Measurements from ENCODE around the gene GNB5.

The GNB5 gene

GRCh38 chr15:52153900-52154895 is 37.0 kb downstream of the GNB5 start:
- ATAC-seq: no peak
- TF ChIP-seq ZNF8 (CRISPR knock-in tag; IDR thresholded peaks at IDR 0.05): no peak
- TF ChIP-seq, protein P1, sequence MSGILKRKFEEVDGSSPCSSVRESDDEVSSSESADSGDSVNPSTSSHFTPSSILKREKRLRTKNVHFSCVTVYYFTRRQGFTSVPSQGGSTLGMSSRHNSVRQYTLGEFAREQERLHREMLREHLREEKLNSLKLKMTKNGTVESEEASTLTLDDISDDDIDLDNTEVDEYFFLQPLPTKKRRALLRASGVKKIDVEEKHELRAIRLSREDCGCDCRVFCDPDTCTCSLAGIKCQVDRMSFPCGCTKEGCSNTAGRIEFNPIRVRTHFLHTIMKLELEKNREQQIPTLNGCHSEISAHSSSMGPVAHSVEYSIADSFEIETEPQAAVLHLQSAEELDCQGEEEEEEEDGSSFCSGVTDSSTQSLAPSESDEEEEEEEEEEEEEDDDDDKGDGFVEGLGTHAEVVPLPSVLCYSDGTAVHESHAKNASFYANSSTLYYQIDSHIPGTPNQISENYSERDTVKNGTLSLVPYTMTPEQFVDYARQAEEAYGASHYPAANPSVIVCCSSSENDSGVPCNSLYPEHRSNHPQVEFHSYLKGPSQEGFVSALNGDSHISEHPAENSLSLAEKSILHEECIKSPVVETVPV (CRISPR knock-in tag; IDR thresholded peaks at IDR 0.05): no peak
- TF ChIP-seq OSR1 (CRISPR knock-in tag; IDR thresholded peaks at IDR 0.05): no peak
- TF ChIP-seq ZNF70 (CRISPR knock-in tag; IDR thresholded peaks at IDR 0.05): no peak
- TF ChIP-seq ZNF565 (CRISPR knock-in tag; conservative IDR thresholded peaks at IDR 0.05; ENCODE audit: low read depth): no peak
- TF ChIP-seq SNAI2 (CRISPR knock-in tag; IDR thresholded peaks at IDR 0.05): no peak
- TF ChIP-seq, protein P2, sequence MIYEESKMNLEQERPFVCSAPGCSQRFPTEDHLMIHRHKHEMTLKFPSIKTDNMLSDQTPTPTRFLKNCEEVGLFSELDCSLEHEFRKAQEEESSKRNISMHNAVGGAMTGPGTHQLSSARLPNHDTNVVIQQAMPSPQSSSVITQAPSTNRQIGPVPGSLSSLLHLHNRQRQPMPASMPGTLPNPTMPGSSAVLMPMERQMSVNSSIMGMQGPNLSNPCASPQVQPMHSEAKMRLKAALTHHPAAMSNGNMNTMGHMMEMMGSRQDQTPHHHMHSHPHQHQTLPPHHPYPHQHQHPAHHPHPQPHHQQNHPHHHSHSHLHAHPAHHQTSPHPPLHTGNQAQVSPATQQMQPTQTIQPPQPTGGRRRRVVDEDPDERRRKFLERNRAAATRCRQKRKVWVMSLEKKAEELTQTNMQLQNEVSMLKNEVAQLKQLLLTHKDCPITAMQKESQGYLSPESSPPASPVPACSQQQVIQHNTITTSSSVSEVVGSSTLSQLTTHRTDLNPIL (CRISPR knock-in tag; IDR thresholded peaks at IDR 0.05; ENCODE audit: low read depth): no peak
- no peak for TF ChIP-seq TCF4 (CRISPR knock-in tag; IDR thresholded peaks at IDR 0.05; ENCODE audit: borderline replicate concordance)
- no peak for TF ChIP-seq PATZ1 (CRISPR knock-in tag; IDR thresholded peaks at IDR 0.05; ENCODE audit: borderline replicate concordance)
- TF ChIP-seq GLIS3 (CRISPR knock-in tag; IDR thresholded peaks at IDR 0.05): no peak
- TF ChIP-seq ZFP30 (CRISPR knock-in tag; IDR thresholded peaks at IDR 0.05): no peak
- no peak for TF ChIP-seq BACH2 (CRISPR knock-in tag; IDR thresholded peaks at IDR 0.05; ENCODE audit: borderline replicate concordance)

- ATAC-seq: no peak
- no peak for TF ChIP-seq CSDC2 (CRISPR knock-in tag; IDR thresholded peaks at IDR 0.05)
- TF ChIP-seq ZNF565 (CRISPR knock-in tag; conservative IDR thresholded peaks at IDR 0.05; ENCODE audit: low read depth): no peak
Observed at GRCh38 chr15:52151353-52151752, 39.8 kb downstream of the GNB5 start.

- ATAC-seq: no peak
- TF ChIP-seq ZC3H10 (CRISPR knock-in tag; IDR thresholded peaks at IDR 0.05) (no peak), PPARA (CRISPR knock-in tag; IDR thresholded peaks at IDR 0.05; ENCODE audit: borderline replicate concordance) (no peak), ZFP3 (CRISPR knock-in tag; IDR thresholded peaks at IDR 0.05) (no peak), ZNF70 (CRISPR knock-in tag; IDR thresholded peaks at IDR 0.05) (no peak), GLIS3 (CRISPR knock-in tag; IDR thresholded peaks at IDR 0.05) (no peak), ZFP30 (CRISPR knock-in tag; IDR thresholded peaks at IDR 0.05) (no peak), OSR1 (CRISPR knock-in tag; IDR thresholded peaks at IDR 0.05) (no peak)
- TF ChIP-seq, protein P2 (CRISPR knock-in tag; IDR thresholded peaks at IDR 0.05; ENCODE audit: low read depth): no peak
Observed at GRCh38 chr15:52150871-52151270, 40.3 kb downstream of the GNB5 start.

DNA sequence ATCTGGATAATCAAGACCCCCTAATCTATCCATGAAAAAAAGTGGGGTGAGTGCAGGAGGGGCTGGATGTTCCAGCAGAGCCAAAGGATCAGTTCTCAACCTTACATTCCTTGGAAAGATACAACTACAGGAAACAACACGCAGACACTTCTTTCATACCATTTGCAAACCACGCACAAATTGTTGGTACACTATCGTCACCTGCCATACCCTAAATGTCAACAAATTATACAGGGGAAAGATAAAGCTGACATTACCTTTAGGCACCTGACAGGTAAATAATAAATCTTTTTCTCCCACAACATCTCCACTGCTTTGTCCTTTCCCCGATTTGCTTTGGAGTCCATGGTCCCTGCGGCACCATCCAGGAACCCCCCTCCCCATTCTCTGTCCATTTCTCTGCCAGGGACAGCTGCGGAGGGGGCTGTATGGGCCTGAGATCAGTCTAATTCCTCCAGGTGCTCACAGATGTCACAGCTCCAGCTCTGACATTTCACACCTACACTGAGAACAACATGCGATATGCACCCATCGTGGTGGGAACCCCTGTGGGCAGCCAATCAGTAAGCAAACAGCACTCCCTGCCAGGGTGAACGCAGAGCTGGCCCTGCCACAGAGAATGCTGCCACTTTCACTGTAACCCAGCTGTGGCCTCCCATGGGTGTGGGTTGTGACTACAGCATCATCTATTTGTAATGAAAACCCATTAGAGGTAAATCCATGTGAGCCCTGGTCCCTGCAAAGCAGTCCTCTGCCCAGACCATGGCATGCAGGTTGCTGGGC is 41.0 kb downstream of the GNB5 start:
- no peak for ATAC-seq
- no peak for TF ChIP-seq SNAI2 (CRISPR knock-in tag; IDR thresholded peaks at IDR 0.05)
- no peak for TF ChIP-seq TCF4 (CRISPR knock-in tag; IDR thresholded peaks at IDR 0.05; ENCODE audit: borderline replicate concordance)
- no peak for TF ChIP-seq PPARA (CRISPR knock-in tag; IDR thresholded peaks at IDR 0.05; ENCODE audit: borderline replicate concordance)
- TF ChIP-seq, protein P1 (CRISPR knock-in tag; IDR thresholded peaks at IDR 0.05): no peak
- TF ChIP-seq BACH2 (CRISPR knock-in tag; IDR thresholded peaks at IDR 0.05; ENCODE audit: borderline replicate concordance): no peak
- no peak for TF ChIP-seq ISL1 (CRISPR knock-in tag; IDR thresholded peaks at IDR 0.05)
- TF ChIP-seq, protein P3, sequence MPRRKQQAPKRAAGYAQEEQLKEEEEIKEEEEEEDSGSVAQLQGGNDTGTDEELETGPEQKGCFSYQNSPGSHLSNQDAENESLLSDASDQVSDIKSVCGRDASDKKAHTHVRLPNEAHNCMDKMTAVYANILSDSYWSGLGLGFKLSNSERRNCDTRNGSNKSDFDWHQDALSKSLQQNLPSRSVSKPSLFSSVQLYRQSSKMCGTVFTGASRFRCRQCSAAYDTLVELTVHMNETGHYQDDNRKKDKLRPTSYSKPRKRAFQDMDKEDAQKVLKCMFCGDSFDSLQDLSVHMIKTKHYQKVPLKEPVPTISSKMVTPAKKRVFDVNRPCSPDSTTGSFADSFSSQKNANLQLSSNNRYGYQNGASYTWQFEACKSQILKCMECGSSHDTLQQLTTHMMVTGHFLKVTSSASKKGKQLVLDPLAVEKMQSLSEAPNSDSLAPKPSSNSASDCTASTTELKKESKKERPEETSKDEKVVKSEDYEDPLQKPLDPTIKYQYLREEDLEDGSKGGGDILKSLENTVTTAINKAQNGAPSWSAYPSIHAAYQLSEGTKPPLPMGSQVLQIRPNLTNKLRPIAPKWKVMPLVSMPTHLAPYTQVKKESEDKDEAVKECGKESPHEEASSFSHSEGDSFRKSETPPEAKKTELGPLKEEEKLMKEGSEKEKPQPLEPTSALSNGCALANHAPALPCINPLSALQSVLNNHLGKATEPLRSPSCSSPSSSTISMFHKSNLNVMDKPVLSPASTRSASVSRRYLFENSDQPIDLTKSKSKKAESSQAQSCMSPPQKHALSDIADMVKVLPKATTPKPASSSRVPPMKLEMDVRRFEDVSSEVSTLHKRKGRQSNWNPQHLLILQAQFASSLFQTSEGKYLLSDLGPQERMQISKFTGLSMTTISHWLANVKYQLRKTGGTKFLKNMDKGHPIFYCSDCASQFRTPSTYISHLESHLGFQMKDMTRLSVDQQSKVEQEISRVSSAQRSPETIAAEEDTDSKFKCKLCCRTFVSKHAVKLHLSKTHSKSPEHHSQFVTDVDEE (CRISPR knock-in tag; IDR thresholded peaks at IDR 0.05): no peak
- no peak for TF ChIP-seq RARB (CRISPR knock-in tag; IDR thresholded peaks at IDR 0.05)
- TF ChIP-seq PATZ1 (CRISPR knock-in tag; IDR thresholded peaks at IDR 0.05; ENCODE audit: borderline replicate concordance): no peak
- no peak for TF ChIP-seq ZFP30 (CRISPR knock-in tag; IDR thresholded peaks at IDR 0.05)
- TF ChIP-seq GLIS3 (CRISPR knock-in tag; IDR thresholded peaks at IDR 0.05): no peak

Measured in SK-N-SH treated with all-trans-retinoic acid at 6 μM for 48 hours (cell line).